ENCODE results near the gene NKX6-1.

NKX6-1 gene

DNA sequence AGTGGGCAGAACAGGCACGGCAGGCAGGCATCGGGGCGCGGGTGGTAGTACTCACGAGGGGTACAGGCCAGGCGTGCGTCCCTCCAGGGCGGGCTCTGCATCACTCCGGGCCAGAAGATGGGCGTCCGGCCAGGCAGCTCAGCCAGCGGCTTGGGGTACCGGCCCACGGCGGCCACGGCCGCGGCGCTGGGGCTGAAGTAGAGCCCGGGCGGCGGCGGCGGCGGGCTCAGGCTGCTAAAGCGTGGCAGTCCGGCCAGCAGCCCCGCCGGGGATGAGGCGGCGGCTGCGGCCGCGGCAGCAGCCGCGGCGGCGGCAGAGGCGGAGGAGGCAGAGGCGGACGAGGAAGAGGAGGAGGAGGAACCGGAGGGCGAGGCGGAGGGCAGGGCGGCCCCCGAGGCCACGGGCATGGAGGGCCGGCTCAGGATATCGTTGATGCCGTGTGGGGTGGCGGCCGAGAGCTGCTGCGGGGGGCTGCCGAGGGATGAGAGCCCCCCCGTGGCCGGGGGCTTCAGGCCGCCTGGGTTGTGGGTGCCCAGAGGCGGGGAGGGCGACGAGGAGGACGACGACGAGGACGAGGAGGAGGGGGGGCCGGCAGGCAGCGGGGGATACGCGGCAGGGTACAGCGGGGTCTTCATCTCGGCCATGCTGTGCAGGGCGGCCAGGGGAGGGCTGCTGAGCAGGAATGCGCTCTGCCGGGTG, 1.4 kb downstream of the NKX6-1 start:
- no peak for DNase-seq

DNA sequence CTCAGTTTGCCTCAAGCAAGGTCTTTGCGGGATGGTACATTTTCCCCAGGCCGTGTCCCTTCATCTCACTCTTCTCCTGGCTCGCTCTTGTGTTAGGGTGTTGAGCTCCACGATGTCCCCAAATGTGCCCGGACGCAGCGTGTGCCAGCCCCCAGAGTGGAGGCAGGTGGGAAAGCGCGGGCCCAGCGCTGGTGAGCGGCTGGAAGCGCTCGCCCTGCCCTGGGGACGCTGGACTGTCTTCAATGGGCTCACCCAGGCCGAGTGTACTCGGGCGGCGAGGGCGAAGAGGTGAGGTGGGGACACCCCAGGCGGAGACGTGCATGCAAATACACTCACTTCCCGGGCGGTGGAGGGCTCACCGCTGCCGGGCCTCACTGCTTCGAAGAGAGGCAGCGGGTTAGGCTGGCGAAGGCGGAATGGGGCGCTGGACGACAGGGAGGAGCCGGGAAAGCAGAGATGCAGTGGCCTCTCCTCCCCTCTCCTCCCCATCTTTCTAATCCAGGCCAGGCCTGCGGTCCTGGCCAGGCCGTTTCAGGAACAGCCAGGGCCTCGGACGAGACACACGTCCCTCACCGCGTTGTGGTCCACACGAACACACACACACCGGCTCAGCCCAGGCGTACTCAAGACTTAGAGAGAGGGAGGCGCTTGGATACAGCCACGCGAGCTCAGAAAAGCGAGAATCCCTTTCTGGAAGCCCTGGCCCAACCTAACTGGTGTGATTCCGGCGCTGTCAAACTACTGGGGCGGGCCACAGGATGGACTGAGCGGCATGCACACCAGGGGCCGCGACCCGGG, 2.2 kb downstream of the NKX6-1 start:
- DNase-seq = no peak

DNA sequence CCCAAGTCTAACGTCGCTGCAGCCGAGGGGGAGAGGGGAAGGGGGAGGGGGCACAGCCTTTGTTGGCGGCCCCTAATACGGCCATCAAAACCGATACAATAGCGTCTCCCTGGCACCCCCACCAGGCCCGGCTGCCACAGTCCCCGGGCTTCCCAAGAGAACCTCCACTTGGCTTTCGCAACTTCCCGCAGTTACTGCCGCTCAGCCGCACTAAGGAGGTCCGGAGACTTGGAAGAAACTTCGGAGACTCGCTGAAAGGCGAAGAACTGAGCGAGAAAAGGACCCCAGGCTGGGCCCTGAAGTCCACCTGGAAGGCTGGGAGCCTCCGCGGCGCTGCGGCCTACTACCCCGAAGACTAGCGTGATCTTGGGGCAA, 2.8 kb downstream of the NKX6-1 start:
- DNase-seq = no peak

DNA sequence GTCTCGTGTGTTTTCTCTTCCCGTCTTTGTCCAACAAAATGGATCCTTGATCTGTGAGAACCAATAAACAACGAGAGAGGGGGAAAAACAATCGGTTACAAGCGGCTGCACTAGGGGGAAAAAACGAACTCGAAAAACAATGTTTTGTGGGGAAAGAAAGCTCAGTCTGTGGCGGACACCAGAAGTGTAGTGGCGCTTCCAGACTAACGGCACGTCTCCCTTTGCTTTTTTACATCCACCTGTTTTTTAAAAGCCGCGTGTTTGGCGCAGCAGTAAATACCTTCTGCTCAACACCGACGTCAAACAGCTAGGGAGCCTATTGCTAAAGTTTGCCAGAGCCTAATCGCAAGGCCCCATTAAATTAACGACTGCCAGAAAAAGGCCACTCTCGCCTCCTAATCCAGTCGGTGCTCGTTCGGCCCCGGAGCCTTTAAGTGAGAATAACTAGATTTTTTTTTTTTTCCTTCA, 3.3 kb downstream of the NKX6-1 start:
- no peak for DNase-seq

DNA sequence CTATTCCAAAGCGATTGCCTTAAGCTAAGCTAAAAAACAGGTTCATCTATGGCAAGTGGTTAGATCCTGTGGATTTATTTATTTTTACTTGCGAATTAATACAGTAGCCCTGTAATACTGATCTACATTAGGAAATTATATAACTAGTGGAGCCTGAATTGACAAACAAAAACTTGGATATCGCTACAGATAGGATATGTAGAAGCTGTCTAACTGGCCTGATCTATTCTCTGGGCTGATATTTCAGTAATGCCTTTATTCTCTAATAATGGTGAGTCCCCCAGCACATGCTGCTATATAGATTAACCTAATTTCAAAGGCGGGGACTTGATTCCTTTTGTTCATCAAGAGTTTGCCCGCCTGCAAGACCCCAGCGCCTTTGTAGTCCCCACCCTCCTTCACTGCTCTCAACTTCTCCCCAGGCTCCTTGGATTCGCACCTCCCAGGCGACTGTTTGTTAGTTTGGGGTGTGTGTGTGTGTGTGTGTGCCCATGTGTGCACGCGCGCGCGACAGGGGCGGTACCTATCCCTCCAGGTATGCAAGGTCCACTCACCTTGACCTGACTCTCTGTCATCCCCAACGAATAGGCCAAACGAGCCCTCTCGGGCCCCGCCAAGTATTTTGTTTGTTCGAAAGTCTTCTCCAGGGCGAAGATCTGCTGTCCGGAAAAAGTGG, 3.8 kb downstream of the NKX6-1 start:
- no peak for DNase-seq

DNA sequence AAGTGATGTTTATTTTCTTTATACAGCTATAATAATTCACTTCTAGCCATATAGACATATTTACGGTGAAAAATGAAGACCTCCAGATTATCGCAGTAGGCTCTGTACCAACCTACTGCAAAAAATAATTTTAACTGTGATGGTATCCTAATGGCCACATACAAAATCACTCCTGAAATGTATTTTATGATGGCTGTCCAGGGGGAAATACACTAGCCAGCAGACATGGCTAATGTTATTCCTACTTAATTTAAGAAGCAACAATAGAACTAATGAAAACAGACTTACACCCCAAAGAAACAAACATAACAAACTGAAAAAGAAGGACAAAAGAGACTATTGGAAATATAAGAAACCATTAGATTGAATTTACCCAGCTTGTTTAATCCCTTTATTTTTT, 4.6 kb downstream of the NKX6-1 start:
- DNase-seq = no peak

DNA sequence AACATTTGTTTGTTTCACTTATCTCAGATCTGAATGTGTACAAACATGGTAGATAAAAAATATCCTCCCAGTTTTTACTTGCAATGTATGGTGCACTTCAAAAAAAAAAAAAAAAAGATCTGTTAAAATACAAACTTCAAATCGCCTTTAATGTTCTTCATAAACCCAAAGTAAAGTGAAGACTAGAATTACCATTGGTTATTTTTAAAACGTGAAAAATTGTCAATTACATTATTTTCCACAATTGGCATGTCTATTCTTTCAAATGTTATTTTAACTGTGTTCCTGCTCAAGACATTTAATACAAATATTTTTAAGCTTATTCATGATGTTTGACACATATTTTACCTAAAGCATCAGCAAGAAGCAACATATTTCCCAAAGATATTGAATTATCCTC, 5.0 kb downstream of the NKX6-1 start:
- no peak for DNase-seq

DNA sequence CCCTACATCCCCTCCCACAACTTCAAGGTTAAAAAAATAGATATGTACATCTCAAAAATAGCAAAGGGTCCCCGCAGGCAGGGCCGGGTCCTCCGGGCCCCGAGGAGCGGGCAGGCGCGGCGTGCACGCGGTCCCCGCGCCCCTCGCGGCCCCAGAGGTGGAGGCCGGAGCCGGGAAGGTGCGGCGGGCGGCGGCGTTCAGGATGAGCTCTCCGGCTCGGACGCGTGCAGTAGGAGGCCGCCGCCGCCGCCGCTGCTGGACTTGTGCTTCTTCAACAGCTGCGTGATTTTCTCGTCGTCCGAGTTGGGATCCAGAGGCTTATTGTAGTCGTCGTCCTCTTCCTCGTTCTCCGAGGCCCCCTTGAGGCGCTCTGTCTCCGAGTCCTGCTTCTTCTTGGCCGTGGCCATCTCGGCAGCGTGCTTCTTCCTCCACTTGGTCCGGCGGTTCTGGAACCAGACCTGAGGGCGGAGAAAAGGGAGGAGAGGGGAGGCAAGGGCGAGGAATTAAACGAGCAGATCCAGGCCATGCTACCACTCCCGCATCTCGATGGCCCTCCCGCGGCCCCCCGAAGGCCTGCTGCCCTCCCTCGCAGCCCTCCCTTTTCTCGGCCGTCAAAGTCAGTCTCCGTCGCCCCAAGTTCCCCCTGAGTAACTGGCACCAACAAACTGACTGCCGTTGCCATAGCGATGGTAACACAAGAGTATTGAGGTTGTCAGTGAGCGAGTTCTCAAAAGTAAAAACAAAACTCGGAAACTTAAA, 5.8 kb downstream of the NKX6-1 start:
- no peak for DNase-seq

DNA sequence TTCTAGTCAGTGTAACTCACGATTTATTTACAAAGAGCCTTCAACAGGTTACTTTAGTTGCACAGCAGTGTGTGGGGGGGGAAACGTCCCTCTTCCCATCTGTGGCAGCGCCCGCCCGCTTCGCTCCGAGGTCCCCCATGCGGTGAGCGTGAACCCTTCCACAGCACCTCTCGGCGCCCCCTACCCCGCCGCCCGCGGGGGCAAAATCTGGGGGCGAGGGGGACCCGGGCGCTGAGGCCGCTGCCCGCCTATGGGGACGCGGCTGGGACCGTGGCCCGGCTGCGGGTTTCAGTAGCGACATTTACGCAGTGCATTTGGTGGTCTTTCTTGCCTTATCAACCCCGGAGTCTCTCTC, 6.4 kb downstream of the NKX6-1 start:
- DNase-seq = no peak

DNA sequence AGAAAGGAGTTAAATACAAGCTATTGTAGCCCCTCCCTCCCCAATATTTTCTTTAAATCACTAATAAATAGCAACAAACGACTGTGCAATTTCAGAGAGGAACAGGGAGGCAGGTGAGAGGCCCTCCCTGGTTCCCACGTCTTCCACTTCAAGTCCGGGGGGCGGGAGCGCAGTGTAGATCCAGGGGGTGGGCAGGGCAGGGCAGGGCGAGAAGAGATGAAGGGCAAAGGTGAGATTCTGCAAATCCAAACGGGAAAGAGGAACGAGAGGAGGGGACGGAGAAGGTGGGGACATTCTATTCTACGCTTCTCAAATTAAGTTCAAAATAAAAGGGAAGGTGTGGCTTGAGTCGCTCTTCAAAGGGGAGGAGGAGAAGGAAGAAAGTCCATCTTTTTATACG, 6.8 kb downstream of the NKX6-1 start:
- DNase-seq = no peak

DNA sequence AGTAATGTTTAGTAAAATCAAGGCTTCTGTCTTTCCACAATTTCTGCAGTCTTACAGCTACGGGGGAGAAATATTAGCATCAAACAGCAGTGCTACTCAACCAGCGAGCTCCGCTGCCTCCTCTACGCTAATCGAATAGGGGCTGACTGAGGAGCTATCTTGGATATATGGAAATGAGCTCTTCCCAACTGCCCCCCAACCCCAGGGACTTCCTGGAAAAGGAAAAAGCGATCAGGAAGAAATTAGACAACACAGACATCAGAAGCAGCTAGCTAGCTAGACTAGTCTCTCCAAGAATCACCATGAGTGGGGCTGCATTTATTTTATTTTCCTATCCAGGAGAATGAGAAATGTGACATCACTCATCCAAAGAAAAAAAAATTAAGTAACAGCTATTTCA, 7.6 kb downstream of the NKX6-1 start:
- DNase-seq = no peak

DNA sequence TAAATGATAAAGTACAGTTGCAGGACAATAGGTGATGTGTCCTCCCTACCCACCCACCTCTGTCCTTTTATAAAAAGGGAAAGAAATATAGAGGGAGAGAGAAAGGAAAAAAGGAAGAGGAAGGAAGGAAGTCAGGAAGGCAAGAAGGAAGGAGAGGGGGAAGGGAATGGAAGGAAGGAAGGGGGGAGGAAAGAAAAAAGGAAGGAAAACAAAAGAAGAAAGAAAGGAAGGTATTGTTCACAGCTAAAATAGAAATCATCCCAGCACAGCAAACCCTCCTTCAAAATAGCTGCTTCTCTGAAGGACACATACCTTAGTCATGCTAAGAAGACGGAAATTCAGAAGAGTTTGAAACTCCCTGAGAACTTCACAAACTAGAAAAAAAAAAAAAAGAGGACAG, 8.4 kb downstream of the NKX6-1 start:
- no peak for DNase-seq

DNA sequence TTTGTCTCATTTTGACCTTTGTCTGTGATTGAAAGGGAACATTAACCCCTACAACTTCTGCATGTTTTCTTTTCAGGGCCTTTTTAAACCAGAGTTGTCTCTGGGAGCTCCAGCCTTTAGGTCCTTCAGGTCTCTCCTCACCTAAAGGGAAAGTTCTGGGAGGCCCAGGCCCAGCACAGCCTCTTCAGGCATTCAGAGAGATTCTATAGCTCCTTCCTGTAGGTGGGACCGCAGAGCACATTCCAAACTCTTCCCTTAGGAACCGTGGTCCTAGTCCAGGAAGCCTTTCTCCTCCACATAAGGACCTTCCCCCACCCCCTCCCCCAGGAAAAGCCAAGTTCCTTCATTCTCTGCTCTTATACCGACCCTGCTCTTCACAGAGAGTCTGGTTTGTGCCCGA, 14.9 kb downstream of the NKX6-1 start:
- no peak for DNase-seq

DNA sequence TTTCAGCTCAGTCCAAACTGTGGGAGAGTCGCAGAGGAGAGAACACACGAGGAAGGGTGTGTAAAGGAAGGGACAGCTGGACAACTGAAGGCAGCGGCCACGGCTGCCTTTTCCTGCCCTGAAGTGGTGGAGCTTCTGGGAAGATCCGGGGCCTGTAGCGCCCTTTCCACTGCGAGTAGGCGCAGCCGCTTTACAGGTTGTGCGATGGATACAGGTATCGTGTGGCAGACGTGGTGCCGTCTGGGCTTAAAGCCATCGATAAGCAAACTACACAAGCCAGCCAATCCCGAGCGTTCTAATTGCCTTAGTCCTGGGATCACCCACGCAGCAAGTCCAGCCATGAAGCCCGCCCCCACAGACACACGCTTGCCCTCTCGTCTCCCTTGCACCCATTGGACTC, 15.4 kb downstream of the NKX6-1 start:
- no peak for DNase-seq

DNA sequence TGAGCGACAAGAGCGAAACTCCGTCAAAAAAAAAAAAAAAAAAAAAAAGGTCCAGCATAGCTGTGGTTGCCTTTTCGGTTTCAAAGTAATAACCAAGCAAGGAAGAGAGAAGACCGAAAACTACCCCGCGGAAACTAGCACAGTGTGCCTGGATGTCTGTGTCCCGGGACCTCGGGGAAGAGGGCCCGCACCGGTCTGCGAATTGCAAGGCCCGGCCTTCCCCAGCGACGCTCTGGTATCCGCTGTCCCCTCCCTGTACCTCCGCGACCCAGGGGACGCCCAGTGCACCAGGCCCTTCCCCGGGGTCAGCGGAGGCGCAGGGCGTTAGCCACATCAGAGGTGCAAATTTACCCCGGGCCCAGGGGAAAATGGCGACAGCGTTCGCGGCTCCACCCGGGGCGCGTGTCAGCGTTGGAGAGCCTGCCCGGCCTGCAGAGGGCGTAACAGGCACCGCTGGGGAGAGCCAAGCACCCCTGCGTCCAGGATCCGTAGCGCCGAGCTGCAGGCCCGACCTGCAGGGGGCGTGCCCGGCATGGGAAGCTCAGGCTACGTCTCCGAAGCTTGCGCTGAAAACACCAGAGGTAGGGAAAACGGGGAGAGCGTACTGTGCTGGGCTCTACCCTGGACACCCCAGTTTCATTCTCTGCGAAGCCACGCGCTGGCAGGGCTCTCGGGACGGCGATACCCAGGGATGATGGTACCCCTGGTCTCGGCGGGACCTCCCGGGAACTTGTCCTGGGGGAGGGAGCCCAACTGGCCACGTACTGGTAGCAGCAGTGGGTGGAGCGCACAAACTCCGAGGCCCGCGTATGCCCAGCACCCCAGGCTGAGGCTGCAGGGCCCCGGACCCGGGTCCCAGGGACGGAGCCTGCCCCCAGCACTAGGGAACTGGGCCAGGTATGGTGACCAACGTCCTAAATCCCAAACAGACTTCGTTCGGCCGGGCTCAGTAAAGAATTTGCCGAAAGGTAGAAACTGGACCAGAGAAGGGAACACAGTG, 16.2 kb downstream of the NKX6-1 start:
- no peak for DNase-seq

DNA sequence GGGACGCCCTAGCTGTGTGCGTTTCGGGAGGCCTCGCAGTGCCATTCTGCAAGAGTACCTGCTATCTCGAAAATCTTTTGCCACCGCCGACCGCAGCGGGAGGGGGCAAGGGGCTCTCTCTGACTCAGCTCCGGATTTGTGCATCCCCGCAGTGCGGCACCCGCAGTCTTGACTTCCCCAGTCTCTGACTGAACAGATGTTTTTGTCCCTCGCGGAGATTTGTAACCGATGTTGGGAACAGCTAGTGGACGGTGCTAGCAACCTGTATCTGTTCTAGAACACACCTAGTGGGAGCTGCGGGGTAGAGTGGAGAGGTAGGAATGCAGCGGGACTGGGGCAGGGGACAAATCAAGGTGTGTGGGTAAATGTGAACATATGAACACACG, 17.2 kb downstream of the NKX6-1 start:
- no peak for DNase-seq

DNA sequence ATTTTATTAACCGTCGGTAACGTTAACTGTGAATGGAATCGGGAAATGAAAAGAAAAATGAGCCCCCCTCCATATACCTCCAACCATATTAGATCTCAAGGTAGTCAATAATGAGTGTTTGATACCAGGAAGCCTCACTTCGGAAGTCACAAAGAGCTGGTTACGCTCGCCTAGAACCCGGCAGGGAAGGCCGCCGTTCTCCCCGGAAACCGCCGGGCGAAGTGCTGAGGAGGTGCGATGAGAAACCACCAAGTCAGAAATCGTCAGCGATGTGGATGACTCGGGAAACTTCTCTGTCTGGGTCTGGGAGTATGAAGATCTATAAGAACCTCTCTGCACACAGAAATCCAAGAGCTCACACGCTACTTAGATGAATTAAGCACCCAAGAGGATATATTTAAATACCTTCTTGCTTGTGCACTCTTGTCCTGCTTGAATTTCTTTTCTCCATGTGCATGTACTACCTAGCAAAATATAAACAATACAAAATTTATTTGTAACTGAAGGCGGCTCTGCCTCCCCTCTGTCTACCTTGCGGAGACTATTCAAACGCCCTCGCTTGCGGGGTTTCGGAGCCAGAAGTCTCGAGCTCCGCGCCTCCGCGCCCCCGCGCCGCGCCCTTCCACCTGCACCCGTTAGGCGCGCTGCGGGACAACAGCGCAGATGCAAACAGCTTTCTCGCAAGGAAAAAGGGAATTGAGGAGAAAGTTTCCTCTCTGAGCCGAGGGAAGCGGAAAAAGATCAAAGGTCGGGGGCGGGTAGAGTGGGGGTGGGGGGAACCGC, 17.8 kb downstream of the NKX6-1 start:
- DNase-seq = no peak

DNA sequence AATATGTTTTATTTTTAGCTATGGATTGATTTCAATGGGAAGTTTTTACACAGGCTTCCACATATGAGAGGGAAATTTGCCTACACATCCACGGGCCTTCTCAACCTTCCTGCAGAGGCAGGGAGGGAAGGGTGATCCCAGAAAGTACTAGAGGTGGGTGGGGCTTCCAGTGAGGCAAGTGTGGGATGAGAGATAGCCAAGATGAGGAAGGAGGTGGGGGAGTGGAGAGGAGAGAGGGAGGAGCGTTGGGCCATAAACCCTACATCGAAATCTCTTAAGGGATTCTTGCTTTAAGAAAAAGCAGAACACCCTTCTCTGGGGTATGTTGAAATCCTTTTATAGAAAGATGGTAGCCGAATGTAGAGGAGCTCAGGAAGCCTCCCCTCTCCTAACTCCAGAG, 19.0 kb downstream of the NKX6-1 start:
- DNase-seq = no peak

DNA sequence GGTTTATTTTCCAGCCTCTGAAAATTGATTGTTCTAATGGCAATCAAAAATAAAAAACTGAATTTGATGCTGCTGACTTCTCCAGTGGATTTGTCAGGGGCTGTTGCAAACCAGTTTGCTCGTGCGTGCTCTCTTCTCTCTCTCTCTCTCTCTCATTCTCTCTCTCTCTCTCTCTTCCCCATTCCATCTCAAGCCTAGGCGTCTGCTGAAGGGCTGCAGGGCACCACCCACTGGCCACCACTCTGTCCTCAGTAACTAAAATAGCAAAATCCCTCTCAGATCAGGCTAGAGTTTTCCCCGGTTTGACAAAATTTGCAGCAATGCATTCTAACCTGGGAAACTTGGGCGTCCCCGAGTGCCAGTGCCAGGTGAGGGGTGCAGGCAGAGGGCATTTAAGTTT, 19.4 kb downstream of the NKX6-1 start:
- DNase-seq = no peak

DNA sequence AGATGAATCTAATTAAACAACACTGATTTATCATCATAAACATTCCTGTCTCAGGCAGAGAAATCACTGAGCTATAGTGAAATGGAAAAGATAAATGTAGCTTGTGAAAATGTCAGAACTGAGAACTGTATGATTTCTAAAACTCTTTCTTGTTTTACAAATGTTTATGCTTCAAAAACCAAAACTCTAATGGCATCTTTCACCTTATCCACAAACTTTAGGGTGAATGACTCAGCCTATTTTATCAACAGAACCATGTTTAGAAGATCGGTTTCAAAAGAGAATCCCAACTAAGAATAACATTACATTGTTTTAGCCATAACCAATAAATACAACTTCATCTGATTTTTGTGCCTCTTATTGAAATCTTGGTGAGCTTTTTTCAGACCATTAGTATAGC, 21.4 kb downstream of the NKX6-1 start:
- no peak for DNase-seq

DNA sequence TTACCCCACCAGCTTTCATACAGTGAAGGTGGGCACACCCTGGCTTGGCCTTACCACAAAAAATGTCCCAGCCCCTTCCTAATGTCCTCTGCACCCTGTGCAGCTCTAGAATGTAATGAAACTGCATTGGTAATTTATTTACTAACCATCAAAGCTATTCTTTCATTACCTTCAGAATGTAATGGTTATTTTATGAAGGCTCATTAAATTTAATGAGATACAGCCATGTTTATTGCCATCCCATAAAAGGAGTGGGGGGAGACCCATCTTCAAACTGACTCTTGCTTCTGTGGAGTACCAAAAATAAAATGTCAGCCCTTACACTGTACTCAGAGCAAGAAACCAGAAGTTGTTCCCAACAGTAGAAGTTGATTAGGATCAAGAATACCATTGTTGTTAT, 25.0 kb downstream of the NKX6-1 start:
- no peak for DNase-seq
